Stomach (tissue), 9 donors: ENCODE results near the gene NKAIN2. TPM values are rescaled to one million over a fixed set of nuclear protein-coding genes. Genes with fewer than 3 reads are reported as not detected.
"Not testable (repeated sequence)": the region's sequence is repeated elsewhere in the genome, so short reads cannot be mapped to it uniquely, and the experiment has no call there.

Experiments
- DNase-seq, 2 donors: peaks; one replicate each; pipeline versions ENCODE4 v3.0.0 to v3.0.0-alpha.2; 2013 to 2019
- H3K27ac ChIP-seq, 5 donors: fragments of 200-600 bp in 4 of 5; sonication (generic) in 4 of 5; one replicate each; pipeline ENCODE4 v1.5.1; 2013 to 2019; ENCODE audit warnings: mild to moderate bottlenecking in 1 of 5, moderate library complexity in 1 of 5
- H3K27me3 ChIP-seq, 3 donors: fragments of 200-600 bp; sonication (generic); one replicate each; pipeline ENCODE4 v1.5.1; 2017 to 2019; ENCODE audit warnings: mixed run types in 1 of 3
- H3K36me3 ChIP-seq, 4 donors: fragments of 200-600 bp; sonication (generic); 1 replicate in 3 of 4; 2 replicates in 1 of 4; pipeline ENCODE4 v1.5.1; 2016 to 2019
- H3K4me1 ChIP-seq, 4 donors: fragments of 200-600 bp; sonication (generic); one replicate each; pipeline ENCODE4 v1.5.1; 2016 to 2019
- H3K4me3 ChIP-seq, 4 donors: fragments of 200-600 bp; sonication (generic) in 3 of 4; one replicate each; pipeline ENCODE4 v1.5.1; 2016 to 2019; ENCODE audit warnings: mild to moderate bottlenecking in 1 of 4
- H3K9me3 ChIP-seq, 4 donors: fragments of 200-600 bp; sonication (generic); one replicate each; pipeline ENCODE4 v1.5.1; 2016 to 2019
- EP300 ChIP-seq: sonication (generic); formaldehyde crosslinking; IDR thresholded peaks from one replicate; pipeline ENCODE4 v1.6.1; 2017; ENCODE audit warnings: antibody characterized with exemption
- POLR2A ChIP-seq, 4 donors: fragments of 450-650 bp; IDR thresholded peaks; one replicate each; pipeline ENCODE4 v1.6.1; 2016; ENCODE audit warnings: antibody characterized with exemption in 4 of 4, control low read depth in 2 of 4, mild to moderate bottlenecking in 1 of 4, moderate library complexity in 1 of 4
- POLR2AphosphoS5 ChIP-seq, 3 donors: sonication (generic); formaldehyde crosslinking; IDR thresholded peaks; one replicate each; pipeline ENCODE4 v1.6.1; 2016; ENCODE audit warnings: antibody characterized with exemption in 3 of 3
- WGBS, 5 donors: extraction: QIAGEN DNeasy Blood & Tissue Kit in 3 of 5; methylation state at CpG; one replicate each; pipeline versions ENCODE4 v1.1.5 to v1.1.7; 2013 to 2018; 5-methylcytosine and 5-hydroxymethylcytosine counted together
- intact Hi-C: fragments of 100-400 bp; cut with DNase I; formaldehyde crosslinking; loops from one replicate; pipeline ENCODE4 v1.15.1; 2023; ENCODE audit warnings: low total_unique reads
- polyA plus RNA-seq, 3 donors: library from polyadenylated mRNA; stranded (reverse); fragments of 200-250 nt; gene quantifications; one replicate each; pipeline ENCODE4 v1.2.3, GENCODE V29; 2013
- total RNA-seq, 5 donors: library from RNA; depleted of rRNA; stranded (reverse); fragments of >200 nt; gene quantifications; one replicate each; pipeline versions ENCODE4 v1.1.0 to v1.2.3, GENCODE V29; 2014 to 2016
- TF ChIP-seq, protein P1 (sequence below), 7 experiments: fragments of 450-650 bp in 4 of 7; fragments of 200-600 bp in 3 of 7; sonication (generic) in 3 of 7; IDR thresholded peaks; one replicate each; pipeline ENCODE4 v1.5.1; 2016 to 2019; ENCODE audit warnings: antibody characterized with exemption in 7 of 7, control low read depth in 2 of 7, mild to moderate bottlenecking in 1 of 7
- donor health status: healthy with polysubstance abuse.
- donor health status: Bipolar disorder and iron deficiency.
- donor health status: healthy.

The NKAIN2 gene
- total and polyA plus RNA-seq, 8 donors, result 0.13 to 9.6 (median 1.5) TPM; not detected in 5

- no peak for TF ChIP-seq POLR2A (IDR thresholded peaks at IDR 0.05)
- TF ChIP-seq, protein P1, sequence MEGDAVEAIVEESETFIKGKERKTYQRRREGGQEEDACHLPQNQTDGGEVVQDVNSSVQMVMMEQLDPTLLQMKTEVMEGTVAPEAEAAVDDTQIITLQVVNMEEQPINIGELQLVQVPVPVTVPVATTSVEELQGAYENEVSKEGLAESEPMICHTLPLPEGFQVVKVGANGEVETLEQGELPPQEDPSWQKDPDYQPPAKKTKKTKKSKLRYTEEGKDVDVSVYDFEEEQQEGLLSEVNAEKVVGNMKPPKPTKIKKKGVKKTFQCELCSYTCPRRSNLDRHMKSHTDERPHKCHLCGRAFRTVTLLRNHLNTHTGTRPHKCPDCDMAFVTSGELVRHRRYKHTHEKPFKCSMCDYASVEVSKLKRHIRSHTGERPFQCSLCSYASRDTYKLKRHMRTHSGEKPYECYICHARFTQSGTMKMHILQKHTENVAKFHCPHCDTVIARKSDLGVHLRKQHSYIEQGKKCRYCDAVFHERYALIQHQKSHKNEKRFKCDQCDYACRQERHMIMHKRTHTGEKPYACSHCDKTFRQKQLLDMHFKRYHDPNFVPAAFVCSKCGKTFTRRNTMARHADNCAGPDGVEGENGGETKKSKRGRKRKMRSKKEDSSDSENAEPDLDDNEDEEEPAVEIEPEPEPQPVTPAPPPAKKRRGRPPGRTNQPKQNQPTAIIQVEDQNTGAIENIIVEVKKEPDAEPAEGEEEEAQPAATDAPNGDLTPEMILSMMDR (IDR thresholded peaks at IDR 0.05), result no peak
- no peak for TF ChIP-seq POLR2AphosphoS5 (IDR thresholded peaks at IDR 0.05)
- no peak for TF ChIP-seq EP300
- peaks cover 0 to 11% (median 4%) of the 10 kb centered on the region in 4 donors for H3K9me3 ChIP-seq
- H3K27me3 ChIP-seq, result no peaks in the 10 kb centered on the region
- H3K4me1 ChIP-seq, result no peaks in the 10 kb centered on the region
- no peak for DNase-seq
- WGBS, 5 donors, result 76 to 84% (median 80%) methylated on average over 4 of the region's 4 CpGs
- intact Hi-C loops, result no loop called here
- H3K27ac ChIP-seq, result no peak overlapping the region
- no peak overlapping the region for H3K4me3 ChIP-seq
- H3K36me3 ChIP-seq, result no peaks in the 10 kb centered on the region
Observed at GRCh38 chr6:124561635-124562130, 758.0 kb downstream of the NKAIN2 start.

- H3K27me3 ChIP-seq, H3K27ac ChIP-seq, H3K4me1 ChIP-seq, intact Hi-C loops, H3K4me3 ChIP-seq, DNase-seq, H3K36me3 ChIP-seq: not testable (repeated sequence)
- 83 to 94% (median 93%) methylated on average over 3 of the region's 3 CpGs for WGBS, 5 donors
- H3K9me3 ChIP-seq, result peaks cover 0 to 11% (median 4%) of the 10 kb centered on the region in 4 donors
Observed at GRCh38 chr6:124564125-124564524, 760.5 kb downstream of the NKAIN2 start.

DNA sequence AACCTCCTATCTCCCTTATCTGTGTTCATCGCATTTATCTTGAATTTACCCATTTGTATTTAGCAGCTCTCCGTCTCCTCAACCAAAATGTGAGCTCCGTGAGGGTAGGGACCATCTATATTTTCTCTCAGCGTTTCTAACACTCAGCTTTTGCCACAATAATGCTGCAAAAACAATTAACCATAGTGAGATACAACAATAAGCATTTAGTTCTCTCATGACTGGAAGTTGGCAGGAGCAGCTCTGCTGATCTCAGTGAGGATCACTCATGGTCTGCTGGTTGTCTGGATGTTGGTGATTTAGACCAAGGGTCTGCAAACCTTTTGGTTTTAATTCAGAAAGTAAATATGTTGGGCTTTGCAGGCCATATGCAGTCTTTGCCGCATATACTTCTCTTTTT, 763.7 kb downstream of the NKAIN2 start:
- H3K9me3 ChIP-seq, result peaks cover 0 to 21% (median 12%) of the 10 kb centered on the region in 4 donors
- no peak for TF ChIP-seq POLR2AphosphoS5 (IDR thresholded peaks at IDR 0.05)
- no peak for TF ChIP-seq EP300
- TF ChIP-seq, protein P1 (IDR thresholded peaks at IDR 0.05), result no peak
- no peak for TF ChIP-seq POLR2A (IDR thresholded peaks at IDR 0.05)
- 66 to 76% (median 70%) methylated on average over 5 of the region's 5 CpGs for WGBS, 5 donors
- no peaks in the 10 kb centered on the region for H3K27me3 ChIP-seq
- H3K4me1 ChIP-seq, result no peaks in the 10 kb centered on the region
- DNase-seq, result no peak
- no peak overlapping the region for H3K27ac ChIP-seq
- no peaks in the 10 kb centered on the region for H3K36me3 ChIP-seq
- H3K4me3 ChIP-seq, result no peak overlapping the region
- intact Hi-C loops, result no loop called here

GRCh38 chr6:124573953-124574352, 770.3 kb downstream of the NKAIN2 start:
- Histone ChIP-seq H3K27ac (no peak overlapping the region), H3K4me1 (no peaks in the 10 kb centered on the region), H3K27me3 (no peaks in the 10 kb centered on the region), H3K4me3 (no peak overlapping the region), H3K9me3 (peaks cover 0 to 14% (median 6%) of the 10 kb centered on the region in 4 donors), H3K36me3 (no peaks in the 10 kb centered on the region)
- TF ChIP-seq POLR2A (IDR thresholded peaks at IDR 0.05), result no peak
- TF ChIP-seq EP300, result no peak
- TF ChIP-seq POLR2AphosphoS5 (IDR thresholded peaks at IDR 0.05), result no peak
- TF ChIP-seq, protein P1 (IDR thresholded peaks at IDR 0.05), result no peak
- intact Hi-C loops, result no loop called here
- no peak for DNase-seq
- WGBS, 5 donors, result 57 to 60% (median 58%) methylated on average over 1 of the region's 1 CpG

GRCh38 chr6:124577734-124578281, 774.1 kb downstream of the NKAIN2 start:
- Histone ChIP-seq H3K9me3 (no peaks in the 10 kb centered on the region), H3K4me1 (no peaks in the 10 kb centered on the region), H3K4me3 (no peak overlapping the region), H3K36me3 (no peaks in the 10 kb centered on the region), H3K27ac (no peak overlapping the region), H3K27me3 (no peaks in the 10 kb centered on the region)
- 85 to 100% (median 96%) methylated on average over 2 of the region's 2 CpGs for WGBS, 5 donors
- intact Hi-C loops, result no loop called here
- no peak for DNase-seq
- no peak for TF ChIP-seq EP300
